Measurements from ENCODE around the gene APOM.
A peak's percentile ranks its signal among the peaks of the same experiment; 100 is the strongest.

The APOM gene

GRCh38 chr6:31680226-31681134 is 24.8 kb downstream of the APOM start, which contains the start of gene LY6G5C:
TSS of gene LY6G5C (minus strand) at chr6:31681067. CDS start at chr6:31680373, 694 bp downstream.
- DNase-seq (ENCODE audit: low spot score): peak; percentile 85

GRCh38 chr6:31681135-31681671 is 25.5 kb downstream of the APOM start:
- no peak for DNase-seq (ENCODE audit: low spot score)

DNA sequence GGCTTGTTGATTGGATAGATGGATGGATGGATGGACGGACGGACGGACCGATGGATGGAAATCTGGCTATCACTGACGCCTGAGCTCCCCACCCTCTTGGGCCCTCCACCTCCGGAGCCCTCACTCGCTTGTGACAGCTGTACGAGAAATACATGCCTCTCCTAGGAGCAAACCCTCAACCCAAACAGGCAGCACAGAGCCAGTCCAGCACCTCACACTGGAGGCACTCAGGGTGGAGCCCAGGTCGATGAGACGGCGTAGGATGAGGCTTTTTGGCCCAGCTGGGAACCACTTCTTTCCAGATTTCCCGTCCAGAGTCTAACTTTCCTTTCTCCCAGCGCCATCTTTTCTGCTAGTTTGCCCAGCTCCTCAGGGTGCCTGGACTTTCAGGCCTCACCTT is 27.9 kb downstream of the APOM start:
- DNase-seq (ENCODE audit: low spot score): no peak

GRCh38 chr6:31686483-31686882 is 30.8 kb downstream of the APOM start:
- DNase-seq (ENCODE audit: low spot score): no peak

DNA sequence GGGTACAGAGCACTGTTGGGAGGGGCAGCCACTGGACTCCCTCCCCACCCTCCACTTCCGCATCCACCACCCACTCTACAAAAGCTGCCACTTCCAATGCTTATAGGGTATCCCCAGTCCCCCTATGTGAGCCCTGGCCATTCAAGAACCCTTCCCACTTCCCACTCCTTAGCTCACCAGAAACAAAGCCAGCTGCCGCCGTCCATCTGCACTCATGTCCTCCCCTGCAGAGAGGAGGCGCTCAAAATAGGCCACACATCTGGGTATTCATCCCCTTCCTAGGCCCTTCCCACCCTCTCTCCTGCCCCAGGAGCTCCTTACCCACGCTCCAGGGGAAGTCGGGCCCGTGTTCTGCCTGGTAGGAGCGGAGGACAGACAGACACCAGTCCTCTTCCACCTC is 31.6 kb downstream of the APOM start:
- DNase-seq (ENCODE audit: low spot score): no peak

- DNase-seq (ENCODE audit: low spot score): no peak
Measured at GRCh38 chr6:31687860-31688693, 32.4 kb downstream of the APOM start.

- DNase-seq (ENCODE audit: low spot score): no peak
Measured at GRCh38 chr6:31689249-31690110, 33.8 kb downstream of the APOM start.

GRCh38 chr6:31690231-31691077 is 34.8 kb downstream of the APOM start:
- DNase-seq (ENCODE audit: low spot score): no peak

DNA sequence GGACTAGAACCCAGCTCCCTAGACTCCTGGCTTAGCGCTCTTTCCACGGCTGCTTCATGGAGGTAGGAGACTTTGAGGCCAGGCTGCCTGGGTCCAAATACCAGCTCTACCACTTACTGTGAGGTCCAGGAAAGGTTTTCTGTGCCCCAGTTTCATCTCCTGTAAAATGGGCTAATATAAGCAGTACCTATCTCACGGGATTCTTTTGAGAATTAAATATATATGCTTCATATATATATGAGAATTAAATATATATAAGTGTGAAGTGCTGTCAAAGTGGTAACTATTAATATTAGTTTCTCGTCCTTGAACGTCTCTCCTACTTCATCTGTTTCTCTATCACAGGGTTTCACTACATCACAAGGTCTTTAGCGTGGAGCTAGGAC is 35.4 kb downstream of the APOM start:
- no peak for DNase-seq (ENCODE audit: low spot score)

- no peak for DNase-seq (ENCODE audit: low spot score)
Measured at GRCh38 chr6:31691564-31692108, 35.9 kb downstream of the APOM start.

DNA sequence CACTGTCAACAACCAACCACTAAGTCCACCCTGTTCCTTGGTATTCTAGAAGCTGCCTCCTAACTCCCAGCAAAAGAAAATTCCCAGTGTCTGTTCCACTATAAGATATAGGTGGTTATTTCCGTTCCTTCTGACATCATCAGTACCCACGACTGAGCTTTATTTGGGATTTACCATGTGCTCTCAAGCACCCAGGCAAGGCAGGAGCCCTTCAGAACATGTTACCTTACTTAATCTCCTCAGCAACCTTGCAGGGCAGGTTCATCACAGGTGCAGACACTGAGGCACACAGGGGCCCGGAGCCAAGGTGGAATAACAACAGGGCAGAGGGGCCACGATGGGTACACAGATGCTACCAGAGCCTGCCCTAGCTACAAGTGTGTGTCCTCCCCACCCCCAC is 36.7 kb downstream of the APOM start:
- no peak for DNase-seq (ENCODE audit: low spot score)

DNA sequence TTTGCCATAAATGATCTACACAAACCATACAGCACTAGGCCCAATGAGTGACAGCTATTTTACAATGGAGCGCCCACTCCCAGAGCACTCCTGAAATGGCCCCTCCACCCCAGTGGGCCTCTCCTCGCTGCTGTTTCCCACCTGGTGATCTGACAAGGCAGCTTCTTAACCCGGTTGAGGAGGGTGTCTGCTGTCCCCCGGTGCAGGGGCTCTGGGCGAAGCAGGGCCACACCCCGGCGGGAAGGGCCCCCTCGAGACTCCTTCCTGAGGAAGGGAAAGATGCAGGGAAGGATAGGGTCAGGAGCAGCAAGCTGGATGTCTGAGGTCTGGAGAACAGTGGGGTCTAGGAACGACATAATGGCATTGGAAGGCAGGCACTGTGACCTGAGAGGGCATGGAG is 37.2 kb downstream of the APOM start:
- no peak for DNase-seq (ENCODE audit: low spot score)

- no peak for DNase-seq (ENCODE audit: low spot score)
Measured at GRCh38 chr6:31693535-31693934, 37.8 kb downstream of the APOM start.

DNA sequence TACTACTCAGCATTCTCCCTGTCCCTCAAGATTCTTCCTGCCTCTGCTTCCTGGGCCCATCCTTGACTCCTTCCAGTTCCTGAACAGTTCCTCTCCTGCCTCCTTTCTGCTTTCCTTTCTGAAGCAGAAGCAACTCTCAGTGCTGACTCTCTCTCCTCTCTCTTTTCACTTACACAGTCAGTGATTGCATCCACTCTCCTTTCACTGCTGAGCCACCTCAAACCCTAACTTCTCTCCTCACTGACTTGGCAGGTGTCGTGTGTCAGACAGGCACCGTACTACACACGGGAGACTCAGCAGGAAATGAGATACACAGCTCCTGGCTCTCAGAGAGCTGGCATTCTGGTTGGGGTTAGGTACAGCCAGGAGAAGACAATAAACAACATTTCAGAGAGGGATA is 41.9 kb downstream of the APOM start:
- DNase-seq (ENCODE audit: low spot score): no peak

- no peak for DNase-seq (ENCODE audit: low spot score)
Measured at GRCh38 chr6:31700740-31701401, 45.2 kb downstream of the APOM start.

DNA sequence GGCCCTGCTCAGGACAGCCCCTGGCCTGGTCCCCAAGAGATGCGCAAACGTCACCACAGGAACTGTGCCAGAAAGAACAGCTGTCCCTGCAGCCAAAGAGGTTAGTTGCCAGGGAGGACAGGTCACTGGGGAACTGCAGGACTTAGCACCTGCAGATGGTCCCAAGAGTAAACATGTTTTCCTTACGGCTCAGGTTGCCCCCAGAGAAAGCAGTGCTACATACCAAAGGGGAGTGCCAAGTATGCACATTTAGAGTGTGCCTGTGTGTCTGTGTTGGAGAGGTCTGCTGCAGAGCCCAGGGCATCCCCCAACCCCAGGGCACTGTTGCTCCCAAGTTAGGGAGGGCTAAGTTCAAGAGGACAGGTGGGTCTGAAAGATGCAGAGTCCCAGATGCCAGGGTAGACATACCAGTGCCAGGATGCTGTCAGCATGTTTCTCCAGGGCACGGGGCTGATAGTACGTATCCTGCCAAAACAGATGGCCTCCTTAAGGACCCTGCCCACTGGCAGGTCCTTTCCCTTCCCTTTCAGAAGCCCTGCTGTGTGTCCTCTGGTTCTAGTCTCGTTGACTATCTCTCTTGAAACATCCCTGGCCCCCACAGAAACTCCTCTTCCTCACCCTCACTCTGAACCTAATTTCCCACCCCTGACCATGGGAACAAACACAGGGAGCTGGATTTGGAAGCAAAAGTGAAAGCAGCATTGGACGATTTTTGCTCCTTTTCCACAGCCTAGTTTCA is 46.1 kb downstream of the APOM start:
- DNase-seq (ENCODE audit: low spot score): no peak

GRCh38 chr6:31702405-31702818 is 46.7 kb downstream of the APOM start:
- peak; percentile 49 for DNase-seq (ENCODE audit: low spot score)

- peak; percentile 100 for DNase-seq (ENCODE audit: low spot score)
Measured at GRCh38 chr6:31702819-31703716, 47.4 kb downstream of the APOM start, which contains the start of gene ABHD16A. TSS of gene ABHD16A (minus strand) at chr6:31703324. CDS start at chr6:31703281, 43 bp downstream.

Measured in COLO829 (cell line).